ENCODE data around the gene OSBPL5. TPM values are rescaled to one million over a fixed set of nuclear protein-coding genes. Genes with fewer than 3 reads are reported as not detected.
A peak's percentile ranks its signal among the peaks of the same experiment; 100 is the strongest.

Gene OSBPL5
- total and polyA plus RNA-seq, 2 of the 4 experiments (the other 2 are of a cell fraction), result 14.9 to 22.3 TPM

- Histone ChIP-seq H3K9me3 (ENCODE audit: control insufficient read depth, insufficient read depth, low read length) (no peaks in the 10 kb centered on the region), H2BK5ac (ENCODE audit: low read depth, low read length, poor library complexity, severe bottlenecking) (no peak overlapping the region), H3K9me1 (ENCODE audit: insufficient read depth, low read length) (no peaks in the 10 kb centered on the region), H4K8ac (ENCODE audit: low read depth in 2 of 2, low read length in 2 of 2) (no peak overlapping the region), H2AK5ac (ENCODE audit: low read depth, low read length) (no peak overlapping the region), H3K14ac (replicated peaks; ENCODE audit: low read depth, low read length) (no peak overlapping the region), H2BK120ac (ENCODE audit: low read depth, low read length) (no peak overlapping the region), H3K23ac (ENCODE audit: low read depth, low read length) (no peak overlapping the region), H2BK15ac (ENCODE audit: low read depth, low read length) (no peak overlapping the region), H2BK20ac (ENCODE audit: low read depth, low read length) (no peak overlapping the region), H3K9ac (ENCODE audit: low read depth, low read length) (no peak overlapping the region), H2AFZ (replicated peaks; ENCODE audit: low read length, poor library complexity) (no peak overlapping the region), H3K56ac (ENCODE audit: extremely low read depth, insufficient read depth, low read length) (no peak overlapping the region), H3K36me3 (ENCODE audit: control insufficient read depth, insufficient read depth, low read length) (no peaks in the 10 kb centered on the region), H3K18ac (ENCODE audit: low read depth, low read length) (no peak overlapping the region), H3K4ac (ENCODE audit: low read depth, low read length) (no peak overlapping the region), H2AK9ac (replicated peaks; ENCODE audit: low read depth, low read length, poor library complexity) (no peak overlapping the region), H3K4me2 (ENCODE audit: low read depth, low read length) (no peak overlapping the region), H3K79me1 (ENCODE audit: low read depth in 1 of 2, low read length in 2 of 2) (no peaks in the 10 kb centered on the region), H3K4me3 (ENCODE audit: insufficient read depth, low read depth, low read length) (no peak overlapping the region), H4K5ac (ENCODE audit: low read depth, low read length) (no peak overlapping the region), H3K27me3 (ENCODE audit: control insufficient read depth, insufficient read depth, low read length) (0 out of 2 replicates have a peak, but pooled peaks cover 1% of the 10 kb centered on the region), H3K27ac (ENCODE audit: insufficient read depth, low read length) (no peak overlapping the region), H4K91ac (ENCODE audit: insufficient read depth, low read depth, low read length) (no peak overlapping the region), H4K20me1 (ENCODE audit: insufficient read depth, low read length) (no peaks in the 10 kb centered on the region), H3K4me1 (ENCODE audit: control insufficient read depth, insufficient read depth, low read length) (no peaks in the 10 kb centered on the region; the same call in 1 of the 2 replicates)
- WGBS, 2 experiments (ENCODE audit: extremely low coverage in 2 of 2, insufficient read length in 1 of 2), result no CpG with 5 or more reads among the region's 6 CpGs
- ATAC-seq (ENCODE audit: low read depth), result no peak
- intact Hi-C loops (cut with micrococcal nuclease), result no loop called here
- ChIA-PET CTCF (no interaction called here), POLR2A (ENCODE audit: unreplicated experiment) (interaction anchor here (0.6 kb wide), 1 partner anchor 14 kb away, joined by 4 read pairs; no protein-coding TSS in a partner anchor)
- BruUV-seq (replicated peaks), result no TSS peak
- dilution Hi-C loops (cut with HindIII; ENCODE audit: low sequenced_read_pairs, unreplicated experiment), result no loop called here
- TF ChIP-seq MAFK (IDR thresholded peaks at IDR 0.05; ENCODE audit: low read depth, low read length) (peak; percentile 93), RFX5 (IDR thresholded peaks at IDR 0.05; ENCODE audit: low read depth, low read length) (no peak), CHD1 (IDR thresholded peaks at IDR 0.05; ENCODE audit: low read depth, low read length) (no peak)
- in situ Hi-C loops (cut with MboI; ENCODE audit: low sequenced_read_pairs), result no loop called here
- no peak for DNase-seq
Observed at GRCh38 chr11:3081386-3081751, 83.7 kb downstream of the OSBPL5 start.

Data from IMR-90 (cell line).